ENCODE data around the gene OXLD1.
"Not testable (repeated sequence)": the region's sequence is repeated elsewhere in the genome, so short reads cannot be mapped to it uniquely, and the experiment has no call there.

The OXLD1 gene

GRCh38 chr17:81652906-81653771, 13.3 kb downstream of the OXLD1 start:
- DNase-seq (ENCODE audit: low read depth in 2 of 2), result no peak

GRCh38 chr17:81651692-81652091, 14.7 kb downstream of the OXLD1 start:
- DNase-seq (ENCODE audit: low read depth in 2 of 2), result no peak

GRCh38 chr17:81650951-81651350, 15.5 kb downstream of the OXLD1 start:
- DNase-seq (ENCODE audit: low read depth in 2 of 2), result no peak

GRCh38 chr17:81648707-81649085, 17.7 kb downstream of the OXLD1 start:
- no peak for DNase-seq (ENCODE audit: low read depth in 2 of 2)

GRCh38 chr17:81648013-81648706, 18.2 kb downstream of the OXLD1 start:
- no peak for DNase-seq (ENCODE audit: low read depth in 2 of 2)

GRCh38 chr17:81647640-81648012, 18.8 kb downstream of the OXLD1 start:
- no peak for DNase-seq (ENCODE audit: low read depth in 2 of 2)

- DNase-seq (ENCODE audit: low read depth in 2 of 2), result no peak
Observed at GRCh38 chr17:81646869-81647600, 19.4 kb downstream of the OXLD1 start.

- DNase-seq (ENCODE audit: low read depth in 2 of 2), result no peak
Observed at GRCh38 chr17:81644976-81645952, 21.1 kb downstream of the OXLD1 start.

- DNase-seq (ENCODE audit: low read depth in 2 of 2), result no peak
Observed at GRCh38 chr17:81644496-81644895, 21.9 kb downstream of the OXLD1 start.

- no peak for DNase-seq (ENCODE audit: low read depth in 2 of 2)
Observed at GRCh38 chr17:81641825-81642489, 24.4 kb downstream of the OXLD1 start.

- DNase-seq (ENCODE audit: low read depth in 2 of 2), result no peak
Observed at GRCh38 chr17:81640011-81640410, 26.4 kb downstream of the OXLD1 start.

- no peak for DNase-seq (ENCODE audit: low read depth in 2 of 2)
Observed at GRCh38 chr17:81638683-81639082, 27.7 kb downstream of the OXLD1 start.

GRCh38 chr17:81636505-81637288, 29.7 kb downstream of the OXLD1 start, which contains the start of the genes NPLOC4 and TSPAN10:
Gene NPLOC4 (minus strand): TSS chr17:81637112. CDS start chr17:81636930, 182 bp downstream.
Gene TSPAN10 (plus strand): TSS chr17:81637196. CDS start chr17:81642413, 5,217 bp downstream.
- peak; percentile 79 to 81 for DNase-seq (ENCODE audit: low read depth in 2 of 2)

- no peak for DNase-seq (ENCODE audit: low read depth in 2 of 2)
Observed at GRCh38 chr17:81635973-81636504, 30.4 kb downstream of the OXLD1 start.

- no peak for DNase-seq (ENCODE audit: low read depth in 2 of 2)
Observed at GRCh38 chr17:81635431-81635830, 31.0 kb downstream of the OXLD1 start.

GRCh38 chr17:81631482-81631881, 34.9 kb downstream of the OXLD1 start:
- no peak for DNase-seq (ENCODE audit: low read depth in 2 of 2)

GRCh38 chr17:81630274-81630673, 36.1 kb downstream of the OXLD1 start:
- DNase-seq (ENCODE audit: low read depth in 2 of 2), result no peak

GRCh38 chr17:81621494-81622130, 44.8 kb downstream of the OXLD1 start:
- no peak for DNase-seq (ENCODE audit: low read depth in 2 of 2)

GRCh38 chr17:81618307-81618706, 48.1 kb downstream of the OXLD1 start:
- DNase-seq (ENCODE audit: low read depth in 2 of 2), result not testable (repeated sequence)
